Loucy (cell line): ENCODE results near the gene TP53AIP1.

ENCODE experiments used
- H2AFZ ChIP-seq: fragments of 200-600 bp; sonication (generic); 2 replicates; pipeline ENCODE4 v1.6.0; 2016; ENCODE audit warnings: antibody characterized with exemption, mild to moderate bottlenecking, low read length, moderate library complexity
- H3F3A ChIP-seq: fragments of 200-600 bp; 2 replicates; pipeline ENCODE4 v1.6.0; 2016; ENCODE audit warnings: antibody characterized with exemption, low read depth, mild to moderate bottlenecking
- H3K27me3 ChIP-seq: fragments of 200-600 bp; sonication (generic); 2 replicates; pipeline ENCODE4 v1.6.1; 2014; ENCODE audit warnings: low read length, mild to moderate bottlenecking; ENCODE audit not compliant: insufficient read depth, poor library complexity, severe bottlenecking
- H3K36me3 ChIP-seq: fragments of 200-600 bp; sonication (generic); 2 replicates; pipeline ENCODE4 v1.6.1; 2016; ENCODE audit warnings: low read length; ENCODE audit not compliant: insufficient read depth
- H3K4me1 ChIP-seq: fragments of 200-600 bp; sonication (generic); 2 replicates; pipeline ENCODE4 v1.5.1; 2014; ENCODE audit warnings: low read length, mild to moderate bottlenecking; ENCODE audit not compliant: insufficient read depth, poor library complexity, severe bottlenecking
- H3K4me2 ChIP-seq: fragments of 200-600 bp; sonication (generic); 2 replicates; pipeline ENCODE4 v1.6.0; 2014; ENCODE audit warnings: antibody characterized with exemption, low read length, low read depth, mild to moderate bottlenecking; ENCODE audit not compliant: poor library complexity, severe bottlenecking
- H3K4me3 ChIP-seq: fragments of 200-600 bp; sonication (generic); 2 replicates; pipeline ENCODE4 v1.5.1; 2014; ENCODE audit warnings: low read length, mild to moderate bottlenecking, mixed read lengths; ENCODE audit not compliant: poor library complexity, severe bottlenecking
- H3K79me2 ChIP-seq: fragments of 200-600 bp; sonication (generic); 2 replicates; pipeline ENCODE4 v1.6.1; 2014; ENCODE audit warnings: low read length; ENCODE audit not compliant: insufficient read depth
- H3K9ac ChIP-seq: fragments of 200-600 bp; sonication (generic); 2 replicates; pipeline ENCODE4 v1.6.0; 2014; ENCODE audit warnings: mild to moderate bottlenecking, low read depth, low read length, moderate library complexity; ENCODE audit not compliant: poor library complexity, severe bottlenecking
- H3K9me2 ChIP-seq: fragments of 200-600 bp; sonication (generic); replicated peaks from 2 replicates; pipeline ENCODE4 v1.6.1; 2016; ENCODE audit warnings: low read depth, low read length, mixed read lengths
- H3K9me3 ChIP-seq: fragments of 200-600 bp; sonication (generic); 2 replicates; pipeline ENCODE4 v1.6.1; 2014; ENCODE audit warnings: mild to moderate bottlenecking, antibody characterized with exemption, low read length, low read depth; ENCODE audit not compliant: insufficient read depth
- H4K20me1 ChIP-seq: fragments of 200-600 bp; sonication (generic); 2 replicates; pipeline ENCODE4 v1.6.0; 2014; ENCODE audit warnings: antibody characterized with exemption, low read length, mild to moderate bottlenecking; ENCODE audit not compliant: insufficient read depth, poor library complexity, severe bottlenecking
- EZH2phosphoT487 ChIP-seq: fragments of 200-600 bp; IDR thresholded peaks from 2 replicates; pipeline ENCODE4 v1.6.1; 2018; ENCODE audit warnings: antibody characterized with exemption, mild to moderate bottlenecking, moderate library complexity, borderline replicate concordance
- TF ChIP-seq, protein P1 (sequence below): fragments of 200-600 bp; sonication (generic); conservative IDR thresholded peaks from 2 replicates; pipeline ENCODE4 v1.5.1; 2014; ENCODE audit warnings: mild to moderate bottlenecking, antibody characterized with exemption, low read length

Gene TP53AIP1

DNA sequence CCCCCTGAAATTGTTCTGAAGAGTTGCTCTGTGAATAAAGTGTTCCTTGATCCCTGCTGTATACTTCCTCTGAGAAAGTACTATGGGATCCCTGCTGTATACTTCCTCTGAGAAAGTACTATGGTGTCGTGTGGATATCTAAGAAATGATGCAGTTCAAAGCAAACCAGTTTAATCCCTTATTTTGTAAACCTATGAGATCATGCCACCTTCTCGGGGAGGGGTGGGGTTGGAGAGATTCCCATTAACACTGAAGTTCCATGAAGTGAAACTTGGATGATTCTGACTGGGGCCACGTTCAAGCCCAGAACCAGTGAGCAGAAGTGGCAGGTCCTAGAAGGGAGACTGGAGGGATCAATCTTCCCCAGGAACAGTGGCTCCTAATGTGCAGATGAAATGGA, 13.0 kb upstream of the TP53AIP1 start:
- TF ChIP-seq, protein P1, sequence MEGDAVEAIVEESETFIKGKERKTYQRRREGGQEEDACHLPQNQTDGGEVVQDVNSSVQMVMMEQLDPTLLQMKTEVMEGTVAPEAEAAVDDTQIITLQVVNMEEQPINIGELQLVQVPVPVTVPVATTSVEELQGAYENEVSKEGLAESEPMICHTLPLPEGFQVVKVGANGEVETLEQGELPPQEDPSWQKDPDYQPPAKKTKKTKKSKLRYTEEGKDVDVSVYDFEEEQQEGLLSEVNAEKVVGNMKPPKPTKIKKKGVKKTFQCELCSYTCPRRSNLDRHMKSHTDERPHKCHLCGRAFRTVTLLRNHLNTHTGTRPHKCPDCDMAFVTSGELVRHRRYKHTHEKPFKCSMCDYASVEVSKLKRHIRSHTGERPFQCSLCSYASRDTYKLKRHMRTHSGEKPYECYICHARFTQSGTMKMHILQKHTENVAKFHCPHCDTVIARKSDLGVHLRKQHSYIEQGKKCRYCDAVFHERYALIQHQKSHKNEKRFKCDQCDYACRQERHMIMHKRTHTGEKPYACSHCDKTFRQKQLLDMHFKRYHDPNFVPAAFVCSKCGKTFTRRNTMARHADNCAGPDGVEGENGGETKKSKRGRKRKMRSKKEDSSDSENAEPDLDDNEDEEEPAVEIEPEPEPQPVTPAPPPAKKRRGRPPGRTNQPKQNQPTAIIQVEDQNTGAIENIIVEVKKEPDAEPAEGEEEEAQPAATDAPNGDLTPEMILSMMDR = no peak
- no peak for TF ChIP-seq EZH2phosphoT487
- no peak overlapping the region for H2AFZ ChIP-seq
- no peaks in the 10 kb centered on the region for H3F3A ChIP-seq
- no peaks in the 10 kb centered on the region for H3K9me3 ChIP-seq
- no peaks in the 10 kb centered on the region for H3K27me3 ChIP-seq
- H3K4me1 ChIP-seq = no peaks in the 10 kb centered on the region
- H4K20me1 ChIP-seq = no peaks in the 10 kb centered on the region
- no peaks in the 10 kb centered on the region for H3K36me3 ChIP-seq
- no peaks in the 10 kb centered on the region for H3K79me2 ChIP-seq
- no peak overlapping the region for H3K4me2 ChIP-seq
- no peaks in the 10 kb centered on the region for H3K9me2 ChIP-seq
- no peak overlapping the region for H3K4me3 ChIP-seq
- no peak overlapping the region for H3K9ac ChIP-seq

DNA sequence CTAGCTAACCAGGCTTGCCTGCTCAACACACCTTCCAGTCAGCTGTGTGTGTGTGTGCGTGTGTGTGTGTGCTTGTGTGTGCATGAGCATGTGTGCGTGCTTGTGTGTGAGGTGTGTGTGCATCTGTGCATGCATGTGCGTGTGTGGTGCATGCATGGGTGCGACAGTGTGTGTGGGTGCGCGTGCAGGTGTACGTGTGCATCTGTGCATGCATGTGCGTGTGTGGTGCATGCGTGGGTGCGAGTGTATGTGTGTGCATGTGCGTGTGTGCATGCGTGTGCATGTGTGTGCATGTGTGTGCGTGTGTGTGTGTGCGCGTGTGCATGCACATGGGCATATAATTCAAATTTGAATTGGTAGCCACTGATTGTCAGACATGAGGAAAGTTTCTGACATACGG, 10.5 kb upstream of the TP53AIP1 start:
- Histone ChIP-seq H3K4me2 (no peak overlapping the region), H3K79me2 (no peaks in the 10 kb centered on the region), H3K9me2 (no peaks in the 10 kb centered on the region), H3K27me3 (no peaks in the 10 kb centered on the region), H3K4me3 (no peak overlapping the region), H3K4me1 (no peaks in the 10 kb centered on the region), H3K9ac (no peak overlapping the region), H3K36me3 (no peaks in the 10 kb centered on the region), H2AFZ (no peak overlapping the region), H3F3A (no peaks in the 10 kb centered on the region), H4K20me1 (no peaks in the 10 kb centered on the region), H3K9me3 (no peaks in the 10 kb centered on the region)
- TF ChIP-seq, protein P1 = no peak
- no peak for TF ChIP-seq EZH2phosphoT487

DNA sequence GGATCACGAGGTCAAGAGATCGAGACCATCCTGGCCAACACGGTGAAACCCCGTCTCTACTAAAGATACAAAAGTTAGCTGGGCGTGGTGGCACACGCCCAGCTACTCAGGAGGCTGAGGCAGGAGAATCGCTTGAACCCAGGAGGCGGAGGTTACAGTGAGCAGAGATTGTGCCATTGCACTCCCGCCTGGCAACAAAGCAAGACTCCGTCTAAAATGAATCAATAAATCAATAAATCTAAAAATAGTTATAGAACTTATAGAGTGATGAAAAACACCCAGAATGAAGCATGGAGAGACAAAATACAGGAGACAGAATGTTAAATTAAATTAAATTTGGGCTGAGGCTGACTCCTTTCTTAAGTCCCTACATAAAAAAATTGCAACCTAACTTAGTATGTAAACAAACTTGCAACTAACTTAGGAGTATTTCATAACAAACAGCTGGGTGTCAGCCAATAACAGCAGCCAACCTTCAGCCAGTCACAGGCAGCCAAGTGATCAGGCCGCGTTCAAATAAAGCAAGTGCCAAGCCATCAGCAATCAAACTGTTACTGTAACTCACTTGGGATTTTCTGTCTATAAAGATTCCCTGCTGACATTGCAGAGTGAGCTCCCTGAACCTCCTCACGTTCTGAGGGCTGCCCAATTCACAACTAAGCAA, 7.3 kb upstream of the TP53AIP1 start:
- no peaks in the 10 kb centered on the region for H3K79me2 ChIP-seq
- H3K9me2 ChIP-seq = no peaks in the 10 kb centered on the region
- no peaks in the 10 kb centered on the region for H4K20me1 ChIP-seq
- no peaks in the 10 kb centered on the region for H3K9me3 ChIP-seq
- no peak overlapping the region for H3K4me3 ChIP-seq
- no peak for TF ChIP-seq EZH2phosphoT487
- TF ChIP-seq, protein P1 = no peak
- no peak overlapping the region for H3K9ac ChIP-seq
- no peaks in the 10 kb centered on the region for H3K36me3 ChIP-seq
- no peaks in the 10 kb centered on the region for H3F3A ChIP-seq
- no peak overlapping the region for H3K4me2 ChIP-seq
- no peak overlapping the region for H2AFZ ChIP-seq
- no peaks in the 10 kb centered on the region for H3K27me3 ChIP-seq
- H3K4me1 ChIP-seq = no peaks in the 10 kb centered on the region
